Small intestine (tissue), 7 donors: ENCODE results near the gene ADH5. TPM values are rescaled to one million over a fixed set of nuclear protein-coding genes. Genes with fewer than 3 reads are reported as not detected.

Experiments
- DNase-seq, 2 donors: peaks; one replicate each; pipeline versions ENCODE4 v3.0.0 to v3.0.0-alpha.2; 2013
- FAIRE-seq: peaks from 2 replicates; lab custom pipeline; 2012; peaks lifted over from hg19 to GRCh38; lab: Jason Lieb, UNC
- H3K27ac ChIP-seq, 3 donors: one replicate each; pipeline ENCODE4 v1.5.1; 2013; ENCODE audit warnings: low read length in 2 of 3, mild to moderate bottlenecking in 2 of 3, control low read depth in 1 of 3, inconsistent platforms in 1 of 3, low read depth in 1 of 3, moderate library complexity in 1 of 3
- H3K27me3 ChIP-seq, 3 donors: one replicate each; pipeline ENCODE4 v1.6.1; 2013; ENCODE audit warnings: low read length in 3 of 3, inconsistent platforms in 1 of 3; ENCODE audit not compliant: control insufficient read depth in 3 of 3, insufficient read depth in 3 of 3
- H3K36me3 ChIP-seq, 3 donors: one replicate each; pipeline ENCODE4 v1.6.1; 2013; ENCODE audit warnings: low read length in 3 of 3, inconsistent platforms in 1 of 3, low read depth in 1 of 3, mild to moderate bottlenecking in 1 of 3, moderate library complexity in 1 of 3; ENCODE audit not compliant: control insufficient read depth in 3 of 3, insufficient read depth in 2 of 3
- H3K4me1 ChIP-seq, 3 donors: one replicate each; pipeline ENCODE4 v1.6.1; 2013; ENCODE audit warnings: low read length in 2 of 3, inconsistent platforms in 1 of 3, low read depth in 1 of 3, mild to moderate bottlenecking in 1 of 3, moderate library complexity in 1 of 3; ENCODE audit not compliant: control insufficient read depth in 3 of 3, insufficient read depth in 2 of 3
- H3K4me3 ChIP-seq, 3 donors: one replicate each; pipeline ENCODE4 v1.5.1; 2013; ENCODE audit warnings: low read length in 3 of 3, control low read depth in 1 of 3, inconsistent platforms in 1 of 3, low read depth in 1 of 3, mild to moderate bottlenecking in 1 of 3, moderate library complexity in 1 of 3
- H3K9me3 ChIP-seq, 2 donors: one replicate each; pipeline ENCODE4 v1.6.1; 2013; ENCODE audit warnings: low read depth in 1 of 2, low read length in 1 of 2; ENCODE audit not compliant: control insufficient read depth in 2 of 2, insufficient read depth in 1 of 2
- WGBS, 3 donors: extraction: QIAGEN DNeasy Blood & Tissue Kit; methylation state at CpG; one replicate each; pipeline ENCODE4 v1.1.7; 2013; 5-methylcytosine and 5-hydroxymethylcytosine counted together
- polyA plus RNA-seq, 4 donors: library from polyadenylated mRNA; stranded (reverse) in 3 of 4; unstranded in 1 of 4; fragments of 200-250 nt in 3 of 4; fragments of 120-200 nt in 1 of 4; gene quantifications; one replicate each; pipeline versions ENCODE4 v1.2.1 to v1.2.3, GENCODE V29; 2013
- donor health status: healthy with polysubstance abuse.
- donor health status: control.
- donor health status: control.
- donor health status: Bipolar disorder and iron deficiency.
- donor health status: healthy.

ADH5 gene
- polyA plus RNA-seq, 4 donors = 135 to 225 (median 170) TPM

DNA sequence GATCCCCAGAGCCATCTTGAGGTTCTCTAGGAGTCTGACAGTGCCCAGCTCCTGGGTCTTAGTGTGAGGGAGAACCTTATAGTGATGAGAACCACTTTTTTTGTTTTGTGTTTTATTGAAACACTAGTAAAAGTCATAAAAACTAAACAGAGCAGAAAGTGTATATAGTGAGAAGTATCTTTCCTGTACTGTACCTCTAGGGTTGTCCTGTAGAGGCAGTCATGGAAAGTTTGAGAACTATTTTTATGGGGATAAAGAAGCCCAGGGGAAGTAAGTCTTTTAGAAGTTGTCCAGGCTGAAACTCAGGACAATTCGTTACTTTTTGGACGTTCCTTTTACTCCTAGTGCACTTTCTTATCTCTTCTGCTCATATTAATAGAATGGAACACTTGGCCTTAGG lies 40.9 kb downstream of the ADH5 start:
- Histone ChIP-seq H3K36me3 (peaks cover 2 to 26% (median 18%) of the 10 kb centered on the region in 3 donors), H3K27ac (no peak overlapping the region), H3K4me1 (no peaks in the 10 kb centered on the region), H3K27me3 (no peaks in the 10 kb centered on the region), H3K9me3 (no peaks in the 10 kb centered on the region), H3K4me3 (no peak overlapping the region)
- WGBS, 3 donors = 87 to 98% (median 93%) methylated on average over 2 of the region's 2 CpGs
- FAIRE-seq = no peak
- DNase-seq = no peak

DNA sequence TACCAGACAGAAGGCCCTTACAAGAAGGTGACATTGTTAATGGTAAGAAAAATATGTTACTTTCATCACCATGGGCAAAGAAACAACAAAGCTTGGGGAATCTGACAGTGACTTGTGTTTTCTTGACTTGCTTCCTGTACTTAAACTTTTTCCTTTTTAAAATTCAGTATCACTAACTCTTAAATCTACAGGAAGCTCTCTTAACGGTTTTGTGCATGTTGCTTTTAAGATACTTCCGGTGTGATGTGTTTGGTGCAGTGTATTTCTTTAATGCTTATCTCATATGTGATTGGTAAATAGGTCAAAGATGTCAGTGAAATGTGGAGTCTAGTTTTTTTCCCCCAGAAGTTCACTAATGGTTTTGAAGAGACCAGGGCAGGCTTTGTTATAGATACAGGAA lies 45.2 kb downstream of the ADH5 start:
- WGBS, 3 donors = 56 to 72% (median 64%) methylated on average over 2 of the region's 2 CpGs
- peak; percentile 15 for FAIRE-seq

DNA sequence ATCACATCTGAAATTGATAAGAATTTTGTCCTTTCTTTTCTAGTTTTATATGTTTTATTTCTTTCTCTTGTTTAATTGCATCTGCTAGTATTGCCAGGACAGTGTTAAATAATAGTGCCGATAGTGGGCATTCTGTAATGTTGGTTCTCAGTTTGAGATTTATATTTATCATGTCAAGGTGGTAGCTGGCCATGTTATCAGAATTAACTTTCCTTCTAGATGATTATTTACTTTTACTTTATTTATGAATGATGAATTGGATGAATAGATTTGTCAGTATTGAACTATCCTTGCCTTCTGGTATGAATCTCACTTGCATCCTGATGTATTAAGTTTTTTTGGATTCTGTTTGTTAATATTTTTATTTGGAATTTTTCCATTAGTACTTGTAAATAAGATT lies 50.4 kb downstream of the ADH5 start:
- H3K4me1 ChIP-seq = no peaks in the 10 kb centered on the region
- H3K27me3 ChIP-seq = no peaks in the 10 kb centered on the region
- 98 to 100% (median 98%) methylated on average over 1 of the region's 1 CpG for WGBS, 3 donors
- FAIRE-seq (peak; percentile 77), DNase-seq (no peak)
- H3K4me3 ChIP-seq = no peak overlapping the region
- H3K27ac ChIP-seq = no peak overlapping the region
- no peaks in the 10 kb centered on the region for H3K9me3 ChIP-seq
- peaks cover 0 to 4% (median 0%) of the 10 kb centered on the region in 3 donors for H3K36me3 ChIP-seq

More for the DNA sequence above, 45.2 kb downstream of the ADH5 start:
- Histone ChIP-seq H3K36me3 (peaks cover 0 to 17% (median 8%) of the 10 kb centered on the region in 3 donors), H3K4me3 (no peak overlapping the region), H3K27ac (no peak overlapping the region), H3K4me1 (no peaks in the 10 kb centered on the region), H3K9me3 (no peaks in the 10 kb centered on the region), H3K27me3 (no peaks in the 10 kb centered on the region)
- peak in 1 of 2 donors; percentile 22 for DNase-seq

- Histone ChIP-seq H3K27ac (no peak overlapping the region), H3K27me3 (no peaks in the 10 kb centered on the region), H3K9me3 (no peaks in the 10 kb centered on the region), H3K4me3 (no peak overlapping the region), H3K36me3 (peaks cover 0 to 3% (median 0%) of the 10 kb centered on the region in 3 donors), H3K4me1 (no peaks in the 10 kb centered on the region)
- 93 to 97% (median 95%) methylated on average over 4 of the region's 4 CpGs for WGBS, 3 donors
- no peak for FAIRE-seq
- no peak for DNase-seq
Measured at GRCh38 chr4:99033956-99034355, 54.6 kb downstream of the ADH5 start.

DNA sequence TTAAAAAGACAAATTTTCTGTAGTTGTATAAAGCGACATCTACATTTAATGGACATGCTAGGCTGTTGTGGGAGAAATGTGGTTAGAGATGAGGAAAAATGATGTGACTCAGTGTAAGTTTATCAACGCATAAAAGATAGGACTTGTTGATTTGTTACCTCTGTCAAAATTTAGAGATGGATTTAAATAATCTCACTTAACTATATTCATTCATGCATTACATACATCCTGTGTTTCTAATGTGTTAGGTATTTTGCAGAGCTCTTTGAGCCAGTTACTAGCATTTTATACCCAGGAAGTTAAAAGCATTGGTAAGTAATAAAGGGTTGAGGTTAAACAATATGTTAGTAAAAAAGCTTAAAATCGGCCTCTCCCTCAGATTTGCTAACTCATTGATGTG lies 58.7 kb downstream of the ADH5 start:
- peaks cover 5 to 20% (median 6%) of the 10 kb centered on the region in 3 donors for H3K4me1 ChIP-seq
- peaks cover 0 to 3% (median 0%) of the 10 kb centered on the region in 3 donors for H3K36me3 ChIP-seq
- no peak overlapping the region for H3K27ac ChIP-seq
- FAIRE-seq (no peak), DNase-seq (no peak)
- no peak overlapping the region for H3K4me3 ChIP-seq
- H3K27me3 ChIP-seq = no peaks in the 10 kb centered on the region
- no peaks in the 10 kb centered on the region for H3K9me3 ChIP-seq
- WGBS, 3 donors = 86 to 92% (median 87%) methylated on average over 3 of the region's 3 CpGs

DNA sequence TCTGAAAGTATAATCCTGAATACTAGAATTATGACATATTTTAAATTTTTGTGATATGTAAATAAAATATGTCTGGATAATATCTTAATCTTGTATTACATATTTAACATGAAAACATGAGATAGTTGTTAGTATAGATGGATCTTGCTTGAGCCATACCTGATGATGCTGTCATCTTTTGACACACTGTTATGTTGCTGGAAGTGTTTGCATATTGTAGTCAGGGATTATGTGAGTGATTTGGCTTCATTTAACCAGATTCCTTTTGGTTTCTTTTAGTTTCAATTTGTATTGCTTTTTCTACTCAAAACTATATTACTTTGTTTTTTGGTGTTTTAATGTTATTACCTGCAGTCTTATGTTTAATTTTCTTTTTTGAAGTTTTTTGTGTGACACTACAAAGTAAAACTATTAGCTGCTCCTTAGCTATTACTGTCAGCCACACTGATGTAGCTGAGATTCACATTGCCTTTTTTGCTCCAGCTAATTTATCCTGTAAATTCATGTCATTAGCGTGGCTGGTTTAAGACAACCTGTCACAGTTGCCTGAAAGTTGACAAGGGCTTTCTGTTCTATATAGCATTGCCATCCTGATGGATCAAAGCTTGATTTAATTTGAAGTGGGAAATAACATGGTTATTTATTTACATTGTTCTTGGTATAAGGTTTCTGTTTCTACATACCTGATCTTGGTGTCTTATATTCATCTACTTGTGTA lies 59.4 kb downstream of the ADH5 start:
- peaks cover 0 to 3% (median 0%) of the 10 kb centered on the region in 3 donors for H3K36me3 ChIP-seq
- no peaks in the 10 kb centered on the region for H3K9me3 ChIP-seq
- DNase-seq (no peak), FAIRE-seq (peak; percentile 65)
- peaks cover 6 to 27% (median 9%) of the 10 kb centered on the region in 3 donors for H3K4me1 ChIP-seq
- no peak overlapping the region for H3K27ac ChIP-seq
- no peaks in the 10 kb centered on the region for H3K27me3 ChIP-seq
- no peak overlapping the region for H3K4me3 ChIP-seq
- WGBS, 3 donors = 0 to 88% (median 73%) methylated on average over 1 of the region's 1 CpG

GRCh38 chr4:99028187-99028586 lies 60.4 kb downstream of the ADH5 start:
- no peak overlapping the region for H3K4me3 ChIP-seq
- H3K4me1 ChIP-seq = peaks cover 6 to 32% (median 9%) of the 10 kb centered on the region in 3 donors
- no peaks in the 10 kb centered on the region for H3K27me3 ChIP-seq
- FAIRE-seq (no peak), DNase-seq (peak; percentile 49 to 62)
- no peaks in the 10 kb centered on the region for H3K9me3 ChIP-seq
- H3K27ac ChIP-seq = peak overlapping the region in 1 of 3 donors; percentile 61
- peaks cover 0 to 3% (median 0%) of the 10 kb centered on the region in 3 donors for H3K36me3 ChIP-seq

GRCh38 chr4:99027304-99027703 lies 61.3 kb downstream of the ADH5 start:
- WGBS, 3 donors = 36 to 63% (median 54%) methylated on average over 2 of the region's 2 CpGs
- FAIRE-seq = no peak

More at GRCh38 chr4:99027304-99027703, 61.3 kb downstream of the ADH5 start:
- Histone ChIP-seq H3K27ac (peak overlapping the region in 1 of 3 donors; percentile 61), H3K27me3 (no peaks in the 10 kb centered on the region), H3K36me3 (peaks cover 0 to 7% (median 0%) of the 10 kb centered on the region in 3 donors), H3K4me1 (peaks cover 6 to 32% (median 9%) of the 10 kb centered on the region in 3 donors), H3K4me3 (no peak overlapping the region), H3K9me3 (peaks cover 0 to 4% of the 10 kb centered on the region in 2 donors)
- DNase-seq = no peak
